K562 (cell line): ENCODE data around the gene GEMIN4. TPM values are rescaled to one million over a fixed set of nuclear protein-coding genes. Genes with fewer than 3 reads are reported as not detected.

Experiments used
- ATAC-seq: fragments of 200-7000 bp; cut with Tn5 transposase; 3 replicates; pipeline ENCODE4 v1.9.1; 2020; ENCODE audit warnings: moderate library complexity
- BruUV-seq: library from RNA; stranded (reverse); fragments of 400-500 nt; replicated peaks from 2 replicates; lab custom pipeline; 2021; lab: Mats Ljungman, UMichigan
- CTCF ChIA-PET: fragments of 300-600 bp; formaldehyde crosslinking; extraction: SDS; loops from one replicate; lab custom pipeline; 2021; ENCODE audit warnings: low intra/inter-chr PET ratio; lab: Yijun Ruan, JAX
- POLR2A ChIA-PET: fragments of 300-600, 350-650 bp; sonication (Branson Sonifier 250); formaldehyde crosslinking; extraction: SDS; loops from one replicate; lab custom pipeline; 2021; ENCODE audit warnings: antibody characterized with exemption, inconsistent platforms; lab: Yijun Ruan, JAX
- DNase-seq, 4 experiments: peaks; one replicate each; pipeline versions ENCODE4 v3.0.0 to v3.0.0-alpha.2; 2011 to 2018; ENCODE audit warnings: low spot score in 3 of 4, mixed read lengths in 3 of 4; ENCODE audit errors: extremely low read depth in 1 of 4
- FAIRE-seq: peaks from 2 replicates; lab custom pipeline; 2011; peaks lifted over from hg19 to GRCh38; lab: Jason Lieb, UNC
- H2AFZ ChIP-seq: 2 replicates; pipeline ENCODE4 v1.6.0; 2011; ENCODE audit warnings: low read depth, low read length, control low read depth, inconsistent platforms
- H3K27ac ChIP-seq: fragments of 200-600 bp; 3 replicates; pipeline ENCODE4 v1.8.0; 2011; ENCODE audit warnings: low read depth, mild to moderate bottlenecking, control low read depth, inconsistent platforms, low read length, moderate library complexity, mixed read lengths; ENCODE audit errors: extremely low read depth
- H3K27me3 ChIP-seq, 2 experiments: fragments of 300-600 bp in 1 of 2; 2 replicates in 1 of 2; 3 replicates in 1 of 2; pipeline versions ENCODE4 v1.6.0 to v1.8.0; 2011; ENCODE audit warnings: inconsistent platforms in 2 of 2, low read length in 2 of 2, mild to moderate bottlenecking in 1 of 2, mixed read lengths in 1 of 2, moderate library complexity in 1 of 2; ENCODE audit not compliant: control insufficient read depth in 2 of 2, insufficient read depth in 2 of 2
- H3K36me3 ChIP-seq: fragments of 300-600 bp; 3 replicates; pipeline ENCODE4 v1.8.0; 2011; ENCODE audit warnings: mild to moderate bottlenecking, low read length, inconsistent platforms; ENCODE audit not compliant: control insufficient read depth, insufficient read depth
- H3K4me1 ChIP-seq, 2 experiments: fragments of 200-600 bp in 1 of 2; replicated peaks in 1 of 2; 2 replicates in 1 of 2; 3 replicates in 1 of 2; pipeline versions ENCODE4 v1.5.1 to v1.8.0; 2011; ENCODE audit warnings: inconsistent platforms in 2 of 2, low read length in 2 of 2, mild to moderate bottlenecking in 1 of 2, mixed read lengths in 1 of 2, moderate library complexity in 1 of 2; ENCODE audit not compliant: control insufficient read depth in 2 of 2, insufficient read depth in 2 of 2
- H3K4me2 ChIP-seq: 2 replicates; pipeline ENCODE4 v1.6.1; 2011; ENCODE audit warnings: low read length, control low read depth, inconsistent platforms, mixed read lengths; ENCODE audit not compliant: insufficient read depth
- H3K4me3 ChIP-seq: fragments of 200-600 bp; sonication (generic), shearing (Covaris generic); 2 replicates; pipeline ENCODE4 v1.5.1; 2016; ENCODE audit warnings: control low read depth, inconsistent platforms
- H3K79me2 ChIP-seq: fragments of 200-600 bp; 3 replicates; pipeline ENCODE4 v1.8.0; 2011; ENCODE audit warnings: low read length, inconsistent platforms; ENCODE audit not compliant: control insufficient read depth, insufficient read depth
- H3K9ac ChIP-seq, 2 experiments: 2 replicates each; pipeline versions ENCODE4 v1.6.0 to v1.6.1; 2011; ENCODE audit warnings: low read depth in 2 of 2, low read length in 2 of 2, control low read depth in 1 of 2, inconsistent platforms in 1 of 2, mild to moderate bottlenecking in 1 of 2, mixed read lengths in 1 of 2; ENCODE audit not compliant: insufficient read depth in 1 of 2
- H3K9me1 ChIP-seq: one replicate; pipeline ENCODE4 v1.6.0; 2011; ENCODE audit warnings: inconsistent platforms, mild to moderate bottlenecking, low read length, moderate library complexity; ENCODE audit not compliant: control insufficient read depth, insufficient read depth
- H3K9me3 ChIP-seq: replicated peaks from 2 replicates; pipeline ENCODE4 v1.5.1; 2011; ENCODE audit warnings: low read depth, low read length, inconsistent platforms; ENCODE audit not compliant: control insufficient read depth, insufficient read depth
- H4K20me1 ChIP-seq: replicated peaks from 2 replicates; pipeline ENCODE4 v1.6.1; 2011; ENCODE audit warnings: low read length, inconsistent platforms, mixed read lengths; ENCODE audit not compliant: control insufficient read depth, insufficient read depth
- ATF4 ChIP-seq: fragments of 450-650 bp; formaldehyde crosslinking; IDR thresholded peaks from 2 replicates; pipeline ENCODE4 v1.4.0; 2022; ENCODE audit warnings: mild to moderate bottlenecking, moderate library complexity
- CREB3L1 ChIP-seq: fragments of 450-650 bp; IDR thresholded peaks from 2 replicates; pipeline ENCODE4 v1.6.1; 2014; ENCODE audit warnings: low read depth, mild to moderate bottlenecking, moderate library complexity, borderline replicate concordance
- FOXP4 ChIP-seq: sonication (generic); formaldehyde crosslinking; IDR thresholded peaks from 2 replicates; pipeline ENCODE4 v1.8.0; 2022; ENCODE audit warnings: mild to moderate bottlenecking, missing genetic modification reagents, borderline replicate concordance
- HDAC2 ChIP-seq: fragments of 450-650 bp; IDR thresholded peaks from 2 replicates; pipeline ENCODE4 v1.6.1; 2016; ENCODE audit warnings: mild to moderate bottlenecking
- HNRNPH1 ChIP-seq: fragments of 200-400 bp; formaldehyde crosslinking; optimal IDR thresholded peaks from 2 replicates; pipeline ENCODE3; 2017; ENCODE audit warnings: low read depth, mild to moderate bottlenecking, low read length, moderate library complexity
- KDM1A ChIP-seq, 2 experiments: fragments of 450-650 bp; IDR thresholded peaks; 2 replicates each; pipeline ENCODE4 v1.6.1; 2016; ENCODE audit warnings: mild to moderate bottlenecking in 2 of 2
- MTA1 ChIP-seq: fragments of 450-650 bp; IDR thresholded peaks from 2 replicates; pipeline ENCODE4 v1.6.1; 2017; ENCODE audit warnings: borderline replicate concordance
- NEUROD1 ChIP-seq: fragments of 150-350 bp; IDR thresholded peaks from 2 replicates; pipeline ENCODE4 v1.6.1; 2014; ENCODE audit warnings: borderline replicate concordance, low read length, low read depth; ENCODE audit not compliant: partially characterized antibody
- PHB ChIP-seq: fragments of 250-450 bp; sonication (Bioruptor Pico); IDR thresholded peaks from 2 replicates; pipeline ENCODE4 v1.5.0; 2021
- SAP30 ChIP-seq: fragments of 200-600 bp; sonication (generic); IDR thresholded peaks from 2 replicates; pipeline ENCODE4 v1.6.1; 2012; ENCODE audit warnings: borderline replicate concordance, low read depth, mild to moderate bottlenecking, moderate library complexity, low read length, control low read depth, inconsistent platforms; ENCODE audit not compliant: insufficient read depth, poor library complexity, severe bottlenecking
- ZNF146 ChIP-seq: IDR thresholded peaks from one replicate; pipeline ENCODE4 v1.6.1; 2018; ENCODE audit warnings: missing compliant biosample characterization; ENCODE audit not compliant: unreplicated experiment
- ZNF740 ChIP-seq, 3 experiments: fragments of 200-800 bp in 1 of 3; sonication (Bioruptor generic) in 1 of 3; sonication (generic) in 1 of 3; formaldehyde crosslinking in 1 of 3; IDR thresholded peaks; 2 replicates each; pipeline versions ENCODE4 v1.6.1 to v1.8.0; 2016 to 2022; ENCODE audit warnings: mild to moderate bottlenecking in 2 of 3, missing compliant biosample characterization in 2 of 3, missing genetic modification characterization in 2 of 3, missing genetic modification reagents in 1 of 3
- WGBS: fragments of 100-300 bp; shearing (Covaris generic); methylation state at CpG from one replicate; pipeline ENCODE4 v1.1.6; 2016; ENCODE audit warnings: low coverage, mixed read lengths; ENCODE audit not compliant: insufficient coverage; ENCODE audit errors: missing lambda C conversion rate; 5-methylcytosine and 5-hydroxymethylcytosine counted together
- in situ Hi-C: fragments of 300-500 bp; cut with MboI; formaldehyde crosslinking; loops from 4 replicates; pipeline ENCODE4 v1.15.0; 2018; ENCODE audit warnings: inconsistent platforms, mixed read lengths
- intact Hi-C: fragments of 100-400 bp; cut with micrococcal nuclease; formaldehyde crosslinking; loops from 2 replicates; pipeline ENCODE4 v1.14.2; 2022
- polyA plus RNA-seq, 8 experiments: library from polyadenylated mRNA; depleted of rRNA in 4 of 8; stranded (reverse) in 5 of 8; unstranded in 3 of 8; fragments of >200 nt; fragmentation: Nextera tagmentation in 2 of 8; fragmentation: Illumina TruSeq in 1 of 8; extraction: Ambion mirVana in 2 of 8; extraction: Trizol in 1 of 8; gene quantifications; 2 replicates each; pipeline versions ENCODE4 v1.2.1 to v1.2.3, GENCODE V29; 2011 to 2014; ENCODE audit warnings: inconsistent platforms in 1 of 8, missing spikeins in 1 of 8
- total RNA-seq, 7 experiments: library from RNA; depleted of rRNA in 6 of 7; stranded (reverse); fragments of >200 nt in 6 of 7; fragmentation: Illumina TruSeq in 2 of 7; extraction: Trizol in 2 of 7; gene quantifications; 2 replicates each; pipeline versions ENCODE4 v1.2.1 to v1.2.3, GENCODE V29; 2011 to 2021; ENCODE audit warnings: low replicate concordance in 1 of 7

The GEMIN4 gene
- total and polyA plus RNA-seq, 9 of the 15 experiments (the other 6 are each of a cell fraction or from before 2014, with no cell fraction given) = 1.8 to 42.5 (median 10.8) TPM

- TF ChIP-seq CREB3L1 (0 out of 2 replicates have a peak, but pooled peaks have one; percentile 13), NEUROD1 (no peak), HNRNPH1 (no peak)
Observed at GRCh38 chr17:751269-752001, 629 bp downstream of the GEMIN4 start (continued).

- peak overlapping the region; percentile 90 to 96 for H3K9ac ChIP-seq
- H4K20me1 ChIP-seq = peaks cover 8% of the 10 kb centered on the region; the same call in 1 of the 2 replicates
- H3K27me3 ChIP-seq = no peaks in the 10 kb centered on the region
- CTCF ChIA-PET = no interaction called here
- no peaks in the 10 kb centered on the region for H3K9me3 ChIP-seq
- ATAC-seq (peak; percentile 9; the same call in 1 of the 3 replicates), FAIRE-seq (no peak), DNase-seq (peak in 2 of 4 experiments; percentile 9 to 14)
- WGBS = 9% methylated on average over 5 of the region's 8 CpGs
- H3K4me3 ChIP-seq = peak overlapping the region; percentile 74
- H3K9me1 ChIP-seq = no peaks in the 10 kb centered on the region
- in situ Hi-C loops (no loop called here), intact Hi-C loops (no loop called here)
- H3K4me1 ChIP-seq = peaks cover 10 to 13% of the 10 kb centered on the region in 2 experiments; a peak in 3 of 5 replicates
- POLR2A ChIA-PET = interaction anchor here (0.9 to 1.2 kb wide), 2 partner anchors 8 to 13 kb away, joined by 3 to 9 read pairs; no protein-coding TSS in a partner anchor
- peak overlapping the region; percentile 91 for H3K4me2 ChIP-seq
- peak overlapping the region; percentile 91; the same call in 1 of the 3 replicates for H3K27ac ChIP-seq
- peaks cover 42% of the 10 kb centered on the region for H3K36me3 ChIP-seq
- BruUV-seq = no TSS peak
- H3K79me2 ChIP-seq = peaks cover 52% of the 10 kb centered on the region
- no peak overlapping the region for H2AFZ ChIP-seq
- no peak for TF ChIP-seq ZNF740 (CRISPR knock-in tag; IDR thresholded peaks at IDR 0.05)
- no peak for TF ChIP-seq ZNF740 (tag; IDR thresholded peaks at IDR 0.05)
- TF ChIP-seq PHB (CRISPR knock-in tag) = no peak
- TF ChIP-seq FOXP4 (CRISPR knock-in tag) = no peak
- TF ChIP-seq ZNF146 = no peak
- TF ChIP-seq KDM1A (IDR thresholded peaks at IDR 0.05) = no peak
- no peak for TF ChIP-seq MTA1
- no peak for TF ChIP-seq ATF4 (CRISPR knock-in tag)
- no peak for TF ChIP-seq HDAC2
- TF ChIP-seq SAP30 = no peak
Observed at GRCh38 chr17:750431-751037, 1.5 kb downstream of the GEMIN4 start.
